GM23338 (cell line): Measurements from ENCODE around the gene SELENOM. TPM values are rescaled to one million over a fixed set of nuclear protein-coding genes. Genes with fewer than 3 reads are reported as not detected.

Source experiments
- ATAC-seq: fragments of 200-7000 bp; cut with Tn5 transposase; 3 replicates; pipeline ENCODE4 v1.9.1; 2020
- DNase-seq: peaks from one replicate; pipeline ENCODE4 v3.0.0-alpha.2; 2015; ENCODE audit warnings: low spot score
- H2AFZ ChIP-seq: fragments of 200-600 bp; sonication (generic); 2 replicates; pipeline ENCODE4 v1.8.0; 2016; ENCODE audit warnings: antibody characterized with exemption, mild to moderate bottlenecking, moderate library complexity
- H3F3A ChIP-seq: fragments of 200-600 bp; sonication (generic); replicated peaks from 2 replicates; pipeline ENCODE4 v1.8.0; 2017; ENCODE audit warnings: antibody characterized with exemption, mixed run types, low read depth
- H3K27ac ChIP-seq: fragments of 200-600 bp; sonication (generic); 2 replicates; pipeline ENCODE4 v1.6.1; 2016; ENCODE audit warnings: low read depth
- H3K27me3 ChIP-seq: fragments of 200-600 bp; sonication (generic); 2 replicates; pipeline ENCODE4 v1.8.0; 2016; ENCODE audit warnings: mild to moderate bottlenecking, mixed run types, moderate library complexity; ENCODE audit not compliant: insufficient read depth
- H3K36me3 ChIP-seq: fragments of 200-600 bp; sonication (generic); 2 replicates; pipeline ENCODE4 v1.8.0; 2016; ENCODE audit warnings: mild to moderate bottlenecking; ENCODE audit not compliant: insufficient read depth
- H3K4me1 ChIP-seq: fragments of 200-600 bp; sonication (generic); 2 replicates; pipeline ENCODE4 v1.8.0; 2016; ENCODE audit warnings: mild to moderate bottlenecking, moderate library complexity; ENCODE audit not compliant: insufficient read depth
- H3K4me2 ChIP-seq: fragments of 200-600 bp; sonication (generic); 2 replicates; pipeline ENCODE4 v1.7.1; 2017; ENCODE audit warnings: mixed run types
- H3K4me3 ChIP-seq: fragments of 200-600 bp; sonication (generic); 2 replicates; pipeline ENCODE4 v1.6.1; 2016; ENCODE audit warnings: mixed run types
- H3K79me2 ChIP-seq: fragments of 200-600 bp; sonication (generic); replicated peaks from 2 replicates; pipeline ENCODE4 v1.8.0; 2017; ENCODE audit warnings: mild to moderate bottlenecking; ENCODE audit not compliant: insufficient read depth
- H3K9me2 ChIP-seq: fragments of 200-600 bp; sonication (generic); 2 replicates; pipeline ENCODE4 v1.8.0; 2017; ENCODE audit not compliant: insufficient read depth
- H4K20me1 ChIP-seq: fragments of 200-600 bp; sonication (generic); replicated peaks from 2 replicates; pipeline ENCODE4 v1.8.0; 2017; ENCODE audit warnings: mild to moderate bottlenecking; ENCODE audit not compliant: insufficient read depth
- H3K27ac Mint-ChIP-seq: 2 replicates; pipeline ENCODE4 v1.8.0; 2020; ENCODE audit warnings: inconsistent platforms, mild to moderate bottlenecking, moderate library complexity, mixed read lengths
- H3K27me3 Mint-ChIP-seq: 3 replicates; pipeline ENCODE4 v1.8.0; 2022; ENCODE audit warnings: low read depth, mild to moderate bottlenecking, moderate library complexity, mixed read lengths, inconsistent platforms; ENCODE audit not compliant: insufficient read depth, poor library complexity
- H3K36me3 Mint-ChIP-seq: 3 replicates; pipeline ENCODE4 v1.8.0; 2021; ENCODE audit warnings: low read depth, mild to moderate bottlenecking, inconsistent platforms, moderate library complexity, mixed read lengths
- H3K4me1 Mint-ChIP-seq: 3 replicates; pipeline ENCODE4 v1.8.0; 2020; ENCODE audit warnings: mild to moderate bottlenecking, inconsistent platforms, mixed read lengths
- H3K4me3 Mint-ChIP-seq: 3 replicates; pipeline ENCODE4 v1.8.0; 2021; ENCODE audit warnings: moderate library complexity, mild to moderate bottlenecking, inconsistent platforms, mixed read lengths
- H3K9me3 Mint-ChIP-seq: 3 replicates; pipeline ENCODE4 v1.8.0; 2020; ENCODE audit warnings: moderate library complexity, mild to moderate bottlenecking, inconsistent platforms, mixed read lengths
- CREB1 ChIP-seq: fragments of 250-450 bp; sonication (Bioruptor Pico); IDR thresholded peaks from 2 replicates; pipeline ENCODE4 v1.5.0; 2020; ENCODE audit warnings: low read depth, mild to moderate bottlenecking, moderate library complexity
- EZH2 ChIP-seq: fragments of 200-600 bp; sonication (generic); IDR thresholded peaks from one replicate; pipeline ENCODE4 v1.8.0; 2017; ENCODE audit warnings: antibody characterized with exemption, mild to moderate bottlenecking, low read depth; ENCODE audit not compliant: unreplicated experiment
- EZH2phosphoT487 ChIP-seq: fragments of 200-600 bp; sonication (generic); IDR thresholded peaks from one replicate; pipeline ENCODE4 v1.8.1; 2018; ENCODE audit warnings: antibody characterized with exemption; ENCODE audit not compliant: unreplicated experiment
- JUNB ChIP-seq: IDR thresholded peaks from one replicate; pipeline ENCODE4 v1.6.1; 2016; ENCODE audit warnings: antibody characterized with exemption; ENCODE audit not compliant: unreplicated experiment
- NANOG ChIP-seq: IDR thresholded peaks from 2 replicates; pipeline ENCODE4 v1.6.1; 2016; ENCODE audit warnings: antibody characterized with exemption, borderline replicate concordance
- POLR2AphosphoS5 ChIP-seq: IDR thresholded peaks from 2 replicates; pipeline ENCODE4 v1.6.1; 2016; ENCODE audit warnings: antibody characterized with exemption, low read depth
- STAT1 ChIP-seq: IDR thresholded peaks from one replicate; pipeline ENCODE4 v1.6.1; 2016; ENCODE audit warnings: antibody characterized with exemption; ENCODE audit not compliant: unreplicated experiment
- ZNF114 ChIP-seq: fragments of 250-450 bp; sonication (Bioruptor Pico); IDR thresholded peaks from 2 replicates; pipeline ENCODE4 v1.5.0; 2020; ENCODE audit warnings: mild to moderate bottlenecking, moderate library complexity
- ZNF331 ChIP-seq: fragments of 250-450 bp; sonication (Bioruptor Pico); IDR thresholded peaks from 2 replicates; pipeline ENCODE4 v1.5.0; 2020; ENCODE audit warnings: low read depth, mild to moderate bottlenecking, moderate library complexity
- polyA plus RNA-seq: library from polyadenylated mRNA; unstranded; fragments of >200 nt; fragmentation: Nextera tagmentation; extraction: Ambion mirVana; gene quantifications from 2 replicates; pipeline ENCODE4 v1.2.1, GENCODE V29; 2016
- total RNA-seq: library from RNA; depleted of rRNA; stranded (reverse); fragments of >200 nt; shearing (Covaris generic); gene quantifications from 2 replicates; pipeline ENCODE4 v1.2.3, GENCODE V29; 2014
- TF ChIP-seq, protein P1 (sequence below): IDR thresholded peaks from one replicate; pipeline ENCODE4 v1.6.1; 2018; ENCODE audit warnings: antibody characterized with exemption; ENCODE audit not compliant: unreplicated experiment
- TF ChIP-seq, protein P2 (sequence below): fragments of 250-450 bp; sonication (Bioruptor Pico); IDR thresholded peaks from 2 replicates; pipeline ENCODE4 v1.5.0; 2020; ENCODE audit warnings: mild to moderate bottlenecking, moderate library complexity
- TF ChIP-seq, protein P3 (sequence below): IDR thresholded peaks from 2 replicates; pipeline ENCODE4 v1.6.1; 2016; ENCODE audit warnings: antibody characterized with exemption
- TF ChIP-seq, protein P4 (sequence below), 2 experiments: fragments of 200-600 bp in 1 of 2; sonication (generic) in 1 of 2; conservative IDR thresholded peaks; 2 replicates each; pipeline versions ENCODE4 v1.5.1 to v1.6.1; 2016 to 2017; ENCODE audit warnings: antibody characterized with exemption in 2 of 2, low read depth in 2 of 2, mild to moderate bottlenecking in 2 of 2, moderate library complexity in 1 of 2

SELENOM gene
- total and polyA plus RNA-seq, 2 experiments from 2014 or later: 44.9 to 50.8 TPM

DNA sequence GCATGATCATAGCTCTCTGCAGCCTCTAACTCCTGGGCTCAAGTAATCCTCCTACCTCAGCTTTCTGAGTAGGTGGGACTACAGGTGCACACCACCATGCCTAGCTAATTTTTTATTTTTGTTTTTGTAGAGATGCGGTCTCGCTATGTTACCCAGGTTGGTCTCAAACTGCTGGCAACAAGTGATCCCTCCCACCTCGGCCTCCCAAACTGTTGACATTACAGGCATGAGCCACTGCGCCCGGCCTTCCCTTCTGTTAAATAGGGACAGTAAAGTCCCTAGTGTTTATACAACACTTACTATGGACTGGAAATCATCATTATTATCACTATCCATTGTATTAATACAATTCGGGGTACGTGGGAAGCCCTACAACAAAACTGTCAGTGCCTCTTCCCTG lies 12.6 kb downstream of the SELENOM start:
- Histone ChIP-seq H3K4me2 (no peak overlapping the region), H3F3A (0 out of 2 replicates have a peak, but pooled peaks cover 6% of the 10 kb centered on the region), H2AFZ (no peak overlapping the region), H3K79me2 (no peaks in the 10 kb centered on the region), H3K4me1 (peaks cover 13% of the 10 kb centered on the region), H3K36me3 (no peaks in the 10 kb centered on the region), H3K9me2 (no peaks in the 10 kb centered on the region), H3K27ac (no peak overlapping the region), H4K20me1 (no peaks in the 10 kb centered on the region), H3K27me3 (no peaks in the 10 kb centered on the region), H3K4me3 (no peak overlapping the region)
- Mint-ChIP-seq H3K27ac (no peak overlapping the region), H3K9me3 (no peaks in the 10 kb centered on the region), H3K4me3 (no peak overlapping the region), H3K27me3 (peaks cover 16% of the 10 kb centered on the region), H3K4me1 (peaks cover 14% of the 10 kb centered on the region), H3K36me3 (no peaks in the 10 kb centered on the region; the same call in 2 of the 3 replicates)
- no peak for TF ChIP-seq JUNB
- TF ChIP-seq, protein P1, sequence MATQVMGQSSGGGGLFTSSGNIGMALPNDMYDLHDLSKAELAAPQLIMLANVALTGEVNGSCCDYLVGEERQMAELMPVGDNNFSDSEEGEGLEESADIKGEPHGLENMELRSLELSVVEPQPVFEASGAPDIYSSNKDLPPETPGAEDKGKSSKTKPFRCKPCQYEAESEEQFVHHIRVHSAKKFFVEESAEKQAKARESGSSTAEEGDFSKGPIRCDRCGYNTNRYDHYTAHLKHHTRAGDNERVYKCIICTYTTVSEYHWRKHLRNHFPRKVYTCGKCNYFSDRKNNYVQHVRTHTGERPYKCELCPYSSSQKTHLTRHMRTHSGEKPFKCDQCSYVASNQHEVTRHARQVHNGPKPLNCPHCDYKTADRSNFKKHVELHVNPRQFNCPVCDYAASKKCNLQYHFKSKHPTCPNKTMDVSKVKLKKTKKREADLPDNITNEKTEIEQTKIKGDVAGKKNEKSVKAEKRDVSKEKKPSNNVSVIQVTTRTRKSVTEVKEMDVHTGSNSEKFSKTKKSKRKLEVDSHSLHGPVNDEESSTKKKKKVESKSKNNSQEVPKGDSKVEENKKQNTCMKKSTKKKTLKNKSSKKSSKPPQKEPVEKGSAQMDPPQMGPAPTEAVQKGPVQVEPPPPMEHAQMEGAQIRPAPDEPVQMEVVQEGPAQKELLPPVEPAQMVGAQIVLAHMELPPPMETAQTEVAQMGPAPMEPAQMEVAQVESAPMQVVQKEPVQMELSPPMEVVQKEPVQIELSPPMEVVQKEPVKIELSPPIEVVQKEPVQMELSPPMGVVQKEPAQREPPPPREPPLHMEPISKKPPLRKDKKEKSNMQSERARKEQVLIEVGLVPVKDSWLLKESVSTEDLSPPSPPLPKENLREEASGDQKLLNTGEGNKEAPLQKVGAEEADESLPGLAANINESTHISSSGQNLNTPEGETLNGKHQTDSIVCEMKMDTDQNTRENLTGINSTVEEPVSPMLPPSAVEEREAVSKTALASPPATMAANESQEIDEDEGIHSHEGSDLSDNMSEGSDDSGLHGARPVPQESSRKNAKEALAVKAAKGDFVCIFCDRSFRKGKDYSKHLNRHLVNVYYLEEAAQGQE: no peak
- no peak for TF ChIP-seq CREB1
- no peak for TF ChIP-seq POLR2AphosphoS5
- TF ChIP-seq, protein P2, sequence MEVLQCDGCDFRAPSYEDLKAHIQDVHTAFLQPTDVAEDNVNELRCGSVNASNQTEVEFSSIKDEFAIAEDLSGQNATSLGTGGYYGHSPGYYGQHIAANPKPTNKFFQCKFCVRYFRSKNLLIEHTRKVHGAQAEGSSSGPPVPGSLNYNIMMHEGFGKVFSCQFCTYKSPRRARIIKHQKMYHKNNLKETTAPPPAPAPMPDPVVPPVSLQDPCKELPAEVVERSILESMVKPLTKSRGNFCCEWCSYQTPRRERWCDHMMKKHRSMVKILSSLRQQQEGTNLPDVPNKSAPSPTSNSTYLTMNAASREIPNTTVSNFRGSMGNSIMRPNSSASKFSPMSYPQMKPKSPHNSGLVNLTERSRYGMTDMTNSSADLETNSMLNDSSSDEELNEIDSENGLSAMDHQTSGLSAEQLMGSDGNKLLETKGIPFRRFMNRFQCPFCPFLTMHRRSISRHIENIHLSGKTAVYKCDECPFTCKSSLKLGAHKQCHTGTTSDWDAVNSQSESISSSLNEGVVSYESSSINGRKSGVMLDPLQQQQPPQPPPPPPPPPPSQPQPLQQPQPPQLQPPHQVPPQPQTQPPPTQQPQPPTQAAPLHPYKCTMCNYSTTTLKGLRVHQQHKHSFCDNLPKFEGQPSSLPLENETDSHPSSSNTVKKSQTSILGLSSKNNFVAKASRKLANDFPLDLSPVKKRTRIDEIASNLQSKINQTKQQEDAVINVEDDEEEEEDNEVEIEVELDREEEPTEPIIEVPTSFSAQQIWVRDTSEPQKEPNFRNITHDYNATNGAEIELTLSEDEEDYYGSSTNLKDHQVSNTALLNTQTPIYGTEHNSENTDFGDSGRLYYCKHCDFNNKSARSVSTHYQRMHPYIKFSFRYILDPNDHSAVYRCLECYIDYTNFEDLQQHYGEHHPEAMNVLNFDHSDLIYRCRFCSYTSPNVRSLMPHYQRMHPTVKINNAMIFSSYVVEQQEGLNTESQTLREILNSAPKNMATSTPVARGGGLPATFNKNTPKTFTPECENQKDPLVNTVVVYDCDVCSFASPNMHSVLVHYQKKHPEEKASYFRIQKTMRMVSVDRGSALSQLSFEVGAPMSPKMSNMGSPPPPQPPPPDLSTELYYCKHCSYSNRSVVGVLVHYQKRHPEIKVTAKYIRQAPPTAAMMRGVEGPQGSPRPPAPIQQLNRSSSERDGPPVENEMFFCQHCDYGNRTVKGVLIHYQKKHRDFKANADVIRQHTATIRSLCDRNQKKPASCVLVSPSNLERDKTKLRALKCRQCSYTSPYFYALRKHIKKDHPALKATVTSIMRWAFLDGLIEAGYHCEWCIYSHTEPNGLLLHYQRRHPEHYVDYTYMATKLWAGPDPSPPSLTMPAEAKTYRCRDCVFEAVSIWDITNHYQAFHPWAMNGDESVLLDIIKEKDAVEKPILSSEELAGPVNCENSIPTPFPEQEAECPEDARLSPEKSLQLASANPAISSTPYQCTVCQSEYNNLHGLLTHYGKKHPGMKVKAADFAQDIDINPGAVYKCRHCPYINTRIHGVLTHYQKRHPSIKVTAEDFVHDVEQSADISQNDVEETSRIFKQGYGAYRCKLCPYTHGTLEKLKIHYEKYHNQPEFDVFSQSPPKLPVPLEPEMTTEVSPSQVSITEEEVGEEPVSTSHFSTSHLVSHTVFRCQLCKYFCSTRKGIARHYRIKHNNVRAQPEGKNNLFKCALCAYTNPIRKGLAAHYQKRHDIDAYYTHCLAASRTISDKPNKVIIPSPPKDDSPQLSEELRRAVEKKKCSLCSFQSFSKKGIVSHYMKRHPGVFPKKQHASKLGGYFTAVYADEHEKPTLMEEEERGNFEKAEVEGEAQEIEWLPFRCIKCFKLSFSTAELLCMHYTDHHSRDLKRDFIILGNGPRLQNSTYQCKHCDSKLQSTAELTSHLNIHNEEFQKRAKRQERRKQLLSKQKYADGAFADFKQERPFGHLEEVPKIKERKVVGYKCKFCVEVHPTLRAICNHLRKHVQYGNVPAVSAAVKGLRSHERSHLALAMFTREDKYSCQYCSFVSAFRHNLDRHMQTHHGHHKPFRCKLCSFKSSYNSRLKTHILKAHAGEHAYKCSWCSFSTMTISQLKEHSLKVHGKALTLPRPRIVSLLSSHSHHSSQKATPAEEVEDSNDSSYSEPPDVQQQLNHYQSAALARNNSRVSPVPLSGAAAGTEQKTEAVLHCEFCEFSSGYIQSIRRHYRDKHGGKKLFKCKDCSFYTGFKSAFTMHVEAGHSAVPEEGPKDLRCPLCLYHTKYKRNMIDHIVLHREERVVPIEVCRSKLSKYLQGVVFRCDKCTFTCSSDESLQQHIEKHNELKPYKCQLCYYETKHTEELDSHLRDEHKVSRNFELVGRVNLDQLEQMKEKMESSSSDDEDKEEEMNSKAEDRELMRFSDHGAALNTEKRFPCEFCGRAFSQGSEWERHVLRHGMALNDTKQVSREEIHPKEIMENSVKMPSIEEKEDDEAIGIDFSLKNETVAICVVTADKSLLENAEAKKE: no peak
- TF ChIP-seq EZH2phosphoT487: no peak
- TF ChIP-seq, protein P3, sequence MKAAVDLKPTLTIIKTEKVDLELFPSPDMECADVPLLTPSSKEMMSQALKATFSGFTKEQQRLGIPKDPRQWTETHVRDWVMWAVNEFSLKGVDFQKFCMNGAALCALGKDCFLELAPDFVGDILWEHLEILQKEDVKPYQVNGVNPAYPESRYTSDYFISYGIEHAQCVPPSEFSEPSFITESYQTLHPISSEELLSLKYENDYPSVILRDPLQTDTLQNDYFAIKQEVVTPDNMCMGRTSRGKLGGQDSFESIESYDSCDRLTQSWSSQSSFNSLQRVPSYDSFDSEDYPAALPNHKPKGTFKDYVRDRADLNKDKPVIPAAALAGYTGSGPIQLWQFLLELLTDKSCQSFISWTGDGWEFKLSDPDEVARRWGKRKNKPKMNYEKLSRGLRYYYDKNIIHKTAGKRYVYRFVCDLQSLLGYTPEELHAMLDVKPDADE: no peak
- TF ChIP-seq NANOG: no peak
- TF ChIP-seq, protein P4, sequence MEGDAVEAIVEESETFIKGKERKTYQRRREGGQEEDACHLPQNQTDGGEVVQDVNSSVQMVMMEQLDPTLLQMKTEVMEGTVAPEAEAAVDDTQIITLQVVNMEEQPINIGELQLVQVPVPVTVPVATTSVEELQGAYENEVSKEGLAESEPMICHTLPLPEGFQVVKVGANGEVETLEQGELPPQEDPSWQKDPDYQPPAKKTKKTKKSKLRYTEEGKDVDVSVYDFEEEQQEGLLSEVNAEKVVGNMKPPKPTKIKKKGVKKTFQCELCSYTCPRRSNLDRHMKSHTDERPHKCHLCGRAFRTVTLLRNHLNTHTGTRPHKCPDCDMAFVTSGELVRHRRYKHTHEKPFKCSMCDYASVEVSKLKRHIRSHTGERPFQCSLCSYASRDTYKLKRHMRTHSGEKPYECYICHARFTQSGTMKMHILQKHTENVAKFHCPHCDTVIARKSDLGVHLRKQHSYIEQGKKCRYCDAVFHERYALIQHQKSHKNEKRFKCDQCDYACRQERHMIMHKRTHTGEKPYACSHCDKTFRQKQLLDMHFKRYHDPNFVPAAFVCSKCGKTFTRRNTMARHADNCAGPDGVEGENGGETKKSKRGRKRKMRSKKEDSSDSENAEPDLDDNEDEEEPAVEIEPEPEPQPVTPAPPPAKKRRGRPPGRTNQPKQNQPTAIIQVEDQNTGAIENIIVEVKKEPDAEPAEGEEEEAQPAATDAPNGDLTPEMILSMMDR (conservative IDR thresholded peaks at IDR 0.05; ENCODE audit: low read depth in 2 of 2): no peak
- no peak for TF ChIP-seq STAT1
- TF ChIP-seq ZNF114: no peak
- TF ChIP-seq EZH2: no peak
- no peak for TF ChIP-seq ZNF331 (CRISPR knock-in tag)
- DNase-seq: no peak
- ATAC-seq: no peak
